BLaER1 (cell line): Measurements from ENCODE around the gene WDR64.
"Not testable (repeated sequence)": the region's sequence is repeated elsewhere in the genome, so short reads cannot be mapped to it uniquely, and the experiment has no call there.

Experiments used
- H3K27ac ChIP-seq: shearing (Covaris generic); formaldehyde crosslinking; 2 replicates; pipeline ENCODE4 v1.8.1; 2022
- H3K27me3 ChIP-seq: shearing (Covaris generic); formaldehyde crosslinking; 2 replicates; pipeline ENCODE4 v1.8.1; 2022
- H3K36me3 ChIP-seq: shearing (Covaris generic); formaldehyde crosslinking; 2 replicates; pipeline ENCODE4 v1.8.1; 2022
- H3K4me1 ChIP-seq: shearing (Covaris generic); formaldehyde crosslinking; 2 replicates; pipeline ENCODE4 v1.8.1; 2022
- H3K4me2 ChIP-seq: shearing (Covaris generic); formaldehyde crosslinking; 2 replicates; pipeline ENCODE4 v1.8.1; 2022
- H3K4me3 ChIP-seq: shearing (Covaris generic); formaldehyde crosslinking; 2 replicates; pipeline ENCODE4 v1.8.1; 2022
- H3K9ac ChIP-seq: shearing (Covaris generic); formaldehyde crosslinking; 2 replicates; pipeline ENCODE4 v1.8.1; 2022
- H3K9me3 ChIP-seq: shearing (Covaris generic); formaldehyde crosslinking; 2 replicates; pipeline ENCODE4 v1.8.1; 2022
- H4K20me1 ChIP-seq: shearing (Covaris generic); formaldehyde crosslinking; 2 replicates; pipeline ENCODE4 v1.8.1; 2022
- Cebpa-rat ChIP-seq: shearing (Covaris generic); IDR thresholded peaks from 2 replicates; pipeline ENCODE4 v1.8.1; 2022

WDR64 gene

DNA sequence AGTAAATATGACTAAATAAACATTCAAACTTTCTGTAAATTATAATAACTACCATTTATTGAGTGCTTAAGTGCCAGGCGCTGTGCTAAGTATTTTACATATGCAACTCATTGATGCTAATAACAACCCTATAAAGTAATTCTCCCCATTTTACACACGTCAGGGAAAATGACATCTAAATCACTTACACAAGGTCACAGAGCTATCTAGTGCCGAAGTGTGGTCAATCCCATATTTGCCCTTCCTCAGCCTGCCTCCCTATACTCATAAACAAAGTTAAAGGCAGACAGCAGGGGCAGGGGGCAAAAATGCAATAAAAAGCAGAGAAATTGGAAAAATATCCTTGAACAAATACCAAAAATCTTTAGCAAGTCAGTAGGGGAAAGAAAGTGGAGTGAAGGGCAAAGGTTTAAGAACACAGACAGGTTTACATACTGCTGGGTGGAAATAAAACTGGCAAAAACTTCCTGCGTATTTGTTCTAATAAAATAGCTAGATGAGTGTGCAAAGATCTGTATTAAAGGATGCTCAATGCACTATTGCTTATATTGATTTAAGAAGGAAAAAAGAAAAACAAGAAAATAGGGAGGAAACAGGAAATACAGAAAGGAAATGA is 72.8 kb downstream of the WDR64 start:
- Histone ChIP-seq H4K20me1 (no peaks in the 10 kb centered on the region), H3K9me3 (no peaks in the 10 kb centered on the region; the same call in 1 of the 2 replicates), H3K27me3 (no peaks in the 10 kb centered on the region), H3K4me1 (no peaks in the 10 kb centered on the region), H3K4me3 (no peak overlapping the region), H3K9ac (no peak overlapping the region), H3K36me3 (no peaks in the 10 kb centered on the region), H3K27ac (no peak overlapping the region), H3K4me2 (no peak overlapping the region)
- TF ChIP-seq Cebpa-rat = no peak

DNA sequence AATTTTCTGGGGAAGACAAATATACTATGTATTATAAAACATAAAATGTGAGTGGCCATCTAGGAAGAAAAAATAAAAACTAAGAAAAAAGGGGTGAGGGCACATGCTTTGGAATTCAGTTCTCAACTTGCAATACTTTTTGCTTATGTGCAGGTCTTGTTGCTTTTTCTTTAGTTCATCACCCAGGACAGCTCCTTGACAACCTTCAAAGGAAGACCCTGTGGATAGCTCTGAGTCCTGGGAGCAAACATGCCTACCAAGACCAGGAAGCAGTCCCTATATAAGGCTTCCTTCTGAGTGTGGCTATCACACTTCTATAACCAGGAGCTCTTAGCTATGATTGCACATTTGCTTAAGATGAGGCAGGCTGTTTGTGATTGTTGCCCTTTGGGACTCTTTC is 78.0 kb downstream of the WDR64 start:
- Histone ChIP-seq H3K27me3 (no peaks in the 10 kb centered on the region), H3K4me1 (no peaks in the 10 kb centered on the region)
- TF ChIP-seq Cebpa-rat = no peak

DNA sequence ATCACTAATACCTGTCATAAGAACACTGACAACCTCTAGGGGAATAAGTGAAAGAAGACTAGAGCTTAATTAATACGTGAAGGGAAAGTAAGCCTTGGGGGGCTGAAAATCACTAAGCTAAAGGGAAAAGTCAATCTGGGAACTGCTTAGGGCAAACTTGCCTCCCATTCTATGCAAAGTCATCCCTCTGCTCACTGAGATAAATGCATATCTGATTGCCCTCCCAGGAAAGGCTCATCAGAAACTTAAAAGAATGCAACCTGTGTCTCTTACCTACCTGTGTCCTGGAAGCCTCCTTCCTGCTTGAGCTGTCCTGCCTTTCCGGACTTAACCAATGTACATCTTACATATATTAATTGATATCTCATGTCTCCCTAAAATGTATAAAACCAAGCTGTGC is 81.8 kb downstream of the WDR64 start:
- Histone ChIP-seq H3K4me1 (no peaks in the 10 kb centered on the region), H3K27me3 (no peaks in the 10 kb centered on the region), H3K4me3 (no peak overlapping the region), H4K20me1 (no peaks in the 10 kb centered on the region), H3K9me3 (no peaks in the 10 kb centered on the region), H3K9ac (no peak overlapping the region), H3K4me2 (no peak overlapping the region), H3K27ac (no peak overlapping the region), H3K36me3 (no peaks in the 10 kb centered on the region)
- TF ChIP-seq Cebpa-rat = no peak

More for the DNA sequence above, 78.0 kb downstream of the WDR64 start:
- no peak overlapping the region for H3K27ac ChIP-seq
- no peak overlapping the region for H3K4me2 ChIP-seq
- H4K20me1 ChIP-seq = no peaks in the 10 kb centered on the region
- H3K36me3 ChIP-seq = no peaks in the 10 kb centered on the region
- H3K9ac ChIP-seq = no peak overlapping the region
- H3K9me3 ChIP-seq = no peaks in the 10 kb centered on the region
- H3K4me3 ChIP-seq = no peak overlapping the region

DNA sequence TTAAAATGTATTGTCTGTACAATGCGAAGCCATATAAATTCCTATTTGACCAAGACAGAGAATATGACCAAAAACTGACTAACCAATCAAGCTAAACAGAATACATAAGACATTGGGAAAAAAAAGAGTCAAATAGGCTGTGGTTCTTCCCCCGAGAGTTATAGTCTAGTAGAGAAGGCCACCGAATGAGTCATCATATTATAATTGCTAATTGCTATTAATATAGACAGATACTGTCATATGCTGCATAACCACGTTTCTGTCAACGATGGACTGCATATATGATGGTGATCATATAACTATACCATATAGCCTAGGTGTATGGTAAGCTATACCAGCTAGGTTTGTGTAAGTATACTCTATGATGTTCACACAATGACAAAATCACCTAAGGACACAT is 82.5 kb downstream of the WDR64 start:
- Histone ChIP-seq H3K27me3 (no peaks in the 10 kb centered on the region), H3K9ac (no peak overlapping the region), H3K4me2 (no peak overlapping the region), H3K27ac (no peak overlapping the region), H4K20me1 (no peaks in the 10 kb centered on the region), H3K36me3 (no peaks in the 10 kb centered on the region), H3K4me1 (no peaks in the 10 kb centered on the region), H3K4me3 (no peak overlapping the region), H3K9me3 (no peaks in the 10 kb centered on the region)
- TF ChIP-seq Cebpa-rat = no peak

DNA sequence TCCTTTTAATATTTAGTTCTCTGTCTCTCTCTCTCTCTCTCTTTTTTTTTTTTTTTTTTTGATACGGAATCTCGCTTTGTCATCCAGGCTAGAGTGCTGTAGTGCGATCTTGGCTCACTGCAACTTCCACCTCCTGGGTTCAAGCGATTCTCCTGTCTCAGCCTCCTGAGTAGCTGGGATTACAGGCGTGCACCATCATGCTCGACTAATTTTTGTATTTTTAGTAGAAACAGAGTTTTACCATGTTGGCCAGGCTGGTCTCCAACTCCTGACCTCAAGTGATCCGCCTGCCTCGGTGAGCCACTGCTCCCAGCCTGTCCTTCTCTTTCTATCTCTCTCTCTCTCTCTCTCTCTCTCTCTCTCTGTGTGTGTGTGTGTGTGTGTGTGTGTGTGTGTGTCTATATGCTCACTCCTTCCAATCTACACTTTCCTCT is 83.4 kb downstream of the WDR64 start:
- not testable (repeated sequence) for H3K4me3 ChIP-seq, H3K4me2 ChIP-seq, H3K4me1 ChIP-seq, H3K27me3 ChIP-seq, H3K36me3 ChIP-seq, H3K9ac ChIP-seq, H3K27ac ChIP-seq, H3K9me3 ChIP-seq, H4K20me1 ChIP-seq

DNA sequence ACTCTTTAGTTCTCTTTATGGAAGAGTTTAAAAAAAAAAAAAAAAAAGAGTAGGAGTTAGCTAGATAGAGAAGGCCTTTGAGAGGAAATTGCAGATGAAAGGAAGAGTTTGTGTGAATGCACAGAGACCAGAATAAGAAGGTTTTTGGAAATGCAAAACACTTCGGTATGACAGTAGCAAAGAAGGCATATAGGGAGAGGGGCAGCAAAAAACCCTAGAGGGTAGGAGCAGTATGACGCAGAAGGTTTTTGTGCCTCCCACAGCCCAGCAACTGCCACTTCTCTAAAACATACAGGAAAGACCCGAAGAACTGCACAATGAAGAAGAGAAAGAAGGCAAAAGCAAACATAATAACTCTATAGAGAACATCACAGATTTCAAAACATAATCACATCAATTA is 84.3 kb downstream of the WDR64 start:
- Histone ChIP-seq H3K27me3 (no peaks in the 10 kb centered on the region), H3K9ac (no peak overlapping the region), H3K27ac (no peak overlapping the region), H3K4me3 (no peak overlapping the region), H3K9me3 (no peaks in the 10 kb centered on the region), H3K4me2 (no peak overlapping the region), H3K36me3 (no peaks in the 10 kb centered on the region), H3K4me1 (no peaks in the 10 kb centered on the region), H4K20me1 (no peaks in the 10 kb centered on the region)
- no peak for TF ChIP-seq Cebpa-rat

DNA sequence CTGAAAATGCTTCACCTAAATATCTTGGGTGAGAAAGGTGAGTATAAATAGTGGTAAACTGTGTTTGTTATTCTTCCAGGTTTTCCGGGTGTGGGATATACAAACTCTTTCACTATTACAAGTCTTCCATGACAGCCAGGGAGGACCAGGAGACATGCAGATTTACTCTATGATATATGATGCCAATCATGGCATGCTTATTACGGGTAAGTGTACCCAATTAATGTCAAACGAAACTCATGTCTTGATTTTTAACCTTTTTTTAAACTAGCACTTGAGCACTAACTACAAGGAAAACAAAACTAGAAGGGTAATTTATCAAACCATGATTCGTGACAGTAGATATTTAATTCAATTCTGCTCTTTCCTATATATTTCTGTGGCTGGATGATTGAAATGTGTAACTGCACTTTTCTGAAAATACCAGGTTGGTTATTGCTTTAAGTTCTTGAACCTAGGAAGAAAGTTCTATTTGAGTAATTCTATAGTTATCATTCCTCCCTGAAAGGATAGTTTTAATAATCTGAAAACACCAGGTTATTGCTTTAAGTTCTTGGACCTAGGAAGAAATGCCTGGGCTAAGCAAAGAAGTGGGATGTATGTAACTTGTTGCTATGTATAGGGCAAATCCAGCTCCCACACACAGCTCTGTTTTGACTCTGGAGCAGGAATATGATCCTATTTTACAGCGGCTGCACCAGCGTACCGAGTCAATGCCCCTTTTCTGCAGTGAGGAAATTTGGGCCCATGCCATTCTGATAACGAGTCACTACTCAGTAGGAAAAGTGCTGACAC is 86.4 kb downstream of the WDR64 start:
- H3K27me3 ChIP-seq = no peaks in the 10 kb centered on the region
- no peak for TF ChIP-seq Cebpa-rat
- no peak overlapping the region for H3K9ac ChIP-seq
- no peaks in the 10 kb centered on the region for H4K20me1 ChIP-seq
- H3K36me3 ChIP-seq = no peaks in the 10 kb centered on the region
- no peaks in the 10 kb centered on the region for H3K4me1 ChIP-seq
- H3K27ac ChIP-seq = no peak overlapping the region
- H3K9me3 ChIP-seq = no peaks in the 10 kb centered on the region
- no peak overlapping the region for H3K4me2 ChIP-seq
- H3K4me3 ChIP-seq = no peak overlapping the region

DNA sequence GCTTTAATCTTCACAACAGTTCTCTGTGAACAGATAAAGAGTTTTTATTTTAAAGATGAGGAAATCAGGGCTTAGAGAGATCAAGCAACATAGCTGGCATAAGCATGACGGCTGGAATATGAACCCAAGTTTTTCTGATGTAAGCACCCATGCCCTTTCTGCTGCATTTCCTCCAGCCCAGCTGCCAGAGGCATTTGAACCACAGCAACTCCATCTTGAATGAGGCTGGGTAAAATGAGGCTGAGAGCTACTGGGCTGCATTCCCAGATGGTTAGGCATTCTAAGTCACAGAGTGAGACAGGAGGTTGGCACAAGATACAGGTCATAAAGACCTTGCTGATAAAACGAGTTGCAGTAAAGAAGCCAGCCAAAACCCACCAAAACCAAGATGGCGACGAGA is 90.0 kb downstream of the WDR64 start:
- H3K27me3 ChIP-seq = no peaks in the 10 kb centered on the region
- no peaks in the 10 kb centered on the region for H4K20me1 ChIP-seq
- no peaks in the 10 kb centered on the region for H3K36me3 ChIP-seq
- H3K27ac ChIP-seq = no peak overlapping the region
- H3K9me3 ChIP-seq = no peaks in the 10 kb centered on the region
- H3K4me1 ChIP-seq = no peaks in the 10 kb centered on the region
- no peak overlapping the region for H3K4me2 ChIP-seq
- no peak for TF ChIP-seq Cebpa-rat
- H3K9ac ChIP-seq = no peak overlapping the region
- H3K4me3 ChIP-seq = no peak overlapping the region

DNA sequence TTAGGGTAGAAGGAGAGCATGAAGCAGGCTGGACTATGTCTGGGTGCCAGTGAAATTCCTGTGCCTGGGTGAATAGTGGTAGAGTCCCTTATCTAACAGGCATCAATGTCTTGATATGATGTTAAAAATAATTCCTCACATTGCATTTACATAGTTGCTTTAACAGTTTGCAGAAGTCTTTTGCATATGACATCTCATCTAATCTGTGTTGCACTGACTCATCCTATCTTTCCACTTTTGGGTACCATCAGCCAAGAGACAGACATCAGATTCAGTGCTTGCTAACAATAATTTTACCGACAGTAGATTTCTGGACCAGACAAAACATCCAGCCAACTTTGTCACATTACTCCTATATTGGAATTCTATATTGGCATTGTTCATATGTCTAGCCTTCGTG is 92.5 kb downstream of the WDR64 start:
- Histone ChIP-seq H3K4me2 (no peak overlapping the region), H3K27me3 (no peaks in the 10 kb centered on the region), H3K4me1 (no peaks in the 10 kb centered on the region), H3K27ac (no peak overlapping the region), H3K9ac (no peak overlapping the region), H3K36me3 (no peaks in the 10 kb centered on the region), H3K9me3 (no peaks in the 10 kb centered on the region), H4K20me1 (no peaks in the 10 kb centered on the region), H3K4me3 (no peak overlapping the region)
- TF ChIP-seq Cebpa-rat = no peak

DNA sequence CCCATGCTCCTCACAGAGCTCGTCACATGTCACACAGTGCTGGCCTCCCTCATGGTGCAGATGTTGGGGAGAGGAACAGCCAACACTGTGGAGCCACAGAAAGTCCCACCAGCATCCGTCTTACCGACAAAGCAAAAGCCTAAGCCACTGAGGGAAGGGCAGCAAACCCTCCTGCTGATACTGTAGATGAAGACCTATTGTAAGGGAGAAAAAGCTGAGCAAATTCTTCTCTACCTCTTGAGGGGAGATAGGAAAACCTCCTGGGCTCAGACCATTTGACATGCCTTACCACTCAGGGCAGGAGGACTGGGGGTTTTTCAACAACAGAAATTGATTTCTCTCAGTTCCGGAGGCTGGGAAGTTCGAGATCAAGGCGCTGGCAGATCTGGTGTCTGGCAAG is 95.9 kb downstream of the WDR64 start:
- Histone ChIP-seq H4K20me1 (no peaks in the 10 kb centered on the region), H3K4me3 (no peak overlapping the region), H3K4me1 (no peaks in the 10 kb centered on the region), H3K9me3 (no peaks in the 10 kb centered on the region), H3K36me3 (no peaks in the 10 kb centered on the region), H3K27me3 (no peaks in the 10 kb centered on the region), H3K27ac (no peak overlapping the region), H3K4me2 (no peak overlapping the region), H3K9ac (no peak overlapping the region)
- TF ChIP-seq Cebpa-rat = no peak
